Measurements from ENCODE around the gene MEAF6.
A peak's percentile ranks its signal among the peaks of the same experiment; 100 is the strongest.

Gene MEAF6

GRCh38 chr1:37482796-37483744, 31.5 kb downstream of the MEAF6 start:
- no peak for TF ChIP-seq ZNF274 (IDR thresholded peaks at IDR 0.05; ENCODE audit: low read depth, low read length)
- H3K4me3 ChIP-seq (ENCODE audit: low read length) = no peak overlapping the region

- H3K4me3 ChIP-seq (ENCODE audit: low read length) = no peak overlapping the region
- TF ChIP-seq ZNF274 (IDR thresholded peaks at IDR 0.05; ENCODE audit: low read depth, low read length) = no peak
Observed at GRCh38 chr1:37482004-37482785, 32.4 kb downstream of the MEAF6 start.

- TF ChIP-seq ZNF274 (IDR thresholded peaks at IDR 0.05; ENCODE audit: low read depth, low read length) = no peak
- H3K4me3 ChIP-seq (ENCODE audit: low read length) = no peak overlapping the region
Observed at GRCh38 chr1:37481289-37482003, 33.1 kb downstream of the MEAF6 start.

GRCh38 chr1:37480581-37481288, 33.8 kb downstream of the MEAF6 start:
- no peak overlapping the region for H3K4me3 ChIP-seq (ENCODE audit: low read length)
- TF ChIP-seq ZNF274 (IDR thresholded peaks at IDR 0.05; ENCODE audit: low read depth, low read length) = no peak

- TF ChIP-seq ZNF274 (IDR thresholded peaks at IDR 0.05; ENCODE audit: low read depth, low read length) = no peak
- H3K4me3 ChIP-seq (ENCODE audit: low read length) = peak overlapping the region; percentile 93; the same call in 1 of the 2 replicates
Observed at GRCh38 chr1:37480125-37480466, 34.5 kb downstream of the MEAF6 start.

- peak overlapping the region; percentile 93; the same call in 1 of the 2 replicates for H3K4me3 ChIP-seq (ENCODE audit: low read length)
- no peak for TF ChIP-seq ZNF274 (IDR thresholded peaks at IDR 0.05; ENCODE audit: low read depth, low read length)
Observed at GRCh38 chr1:37479255-37480124, 35.1 kb downstream of the MEAF6 start.

- H3K4me3 ChIP-seq (ENCODE audit: low read length) = peak overlapping the region; percentile 93; the same call in 1 of the 2 replicates
- no peak for TF ChIP-seq ZNF274 (IDR thresholded peaks at IDR 0.05; ENCODE audit: low read depth, low read length)
Observed at GRCh38 chr1:37478890-37479254, 35.7 kb downstream of the MEAF6 start.

GRCh38 chr1:37478451-37478881, 36.1 kb downstream of the MEAF6 start:
- no peak for TF ChIP-seq ZNF274 (IDR thresholded peaks at IDR 0.05; ENCODE audit: low read depth, low read length)
- peak overlapping the region; percentile 93 for H3K4me3 ChIP-seq (ENCODE audit: low read length)

- TF ChIP-seq ZNF274 (IDR thresholded peaks at IDR 0.05; ENCODE audit: low read depth, low read length) = no peak
- peak overlapping the region; percentile 93; the same call in 1 of the 2 replicates for H3K4me3 ChIP-seq (ENCODE audit: low read length)
Observed at GRCh38 chr1:37477946-37478345, 36.6 kb downstream of the MEAF6 start.

- H3K4me3 ChIP-seq (ENCODE audit: low read length) = peak overlapping the region; percentile 93; the same call in 1 of the 2 replicates
Observed at GRCh38 chr1:37477198-37477931, 37.2 kb downstream of the MEAF6 start.

GRCh38 chr1:37476460-37477197, 37.9 kb downstream of the MEAF6 start:
- TF ChIP-seq ZNF274 (IDR thresholded peaks at IDR 0.05; ENCODE audit: low read depth, low read length) = no peak
- H3K4me3 ChIP-seq (ENCODE audit: low read length) = peak overlapping the region; percentile 93; the same call in 1 of the 2 replicates

More at GRCh38 chr1:37477198-37477931, 37.2 kb downstream of the MEAF6 start:
- no peak for TF ChIP-seq ZNF274 (IDR thresholded peaks at IDR 0.05; ENCODE audit: low read depth, low read length)
